ENCODE measurements around the gene LUC7L.
"Not testable (repeated sequence)": the region's sequence is repeated elsewhere in the genome, so short reads cannot be mapped to it uniquely, and the experiment has no call there.

The LUC7L gene

GRCh38 chr16:176006-176405, 53.2 kb downstream of the LUC7L start:
- not testable (repeated sequence) for H3K4me3 ChIP-seq (ENCODE audit: insufficient read depth in 1 of 2, low read depth in 1 of 2, low read length in 2 of 2); H3K27ac ChIP-seq (ENCODE audit: low read length, poor library complexity, severe bottlenecking); H2AFZ ChIP-seq (ENCODE audit: low read depth, low read length); H2AK5ac ChIP-seq (ENCODE audit: low read length, severe bottlenecking); H4K8ac ChIP-seq (ENCODE audit: low read length); H3K36me3 ChIP-seq (ENCODE audit: control insufficient read depth in 1 of 2, insufficient read depth in 2 of 2, low read depth in 1 of 2, low read length in 2 of 2); H2BK120ac ChIP-seq (ENCODE audit: low read depth, low read length); H3K4me2 ChIP-seq (ENCODE audit: low read length, poor library complexity, severe bottlenecking); H2BK15ac ChIP-seq (ENCODE audit: low read depth, poor library complexity, severe bottlenecking); H4K91ac ChIP-seq (ENCODE audit: low read length); H2BK5ac ChIP-seq (ENCODE audit: low read depth, low read length, poor library complexity, severe bottlenecking); DNase-seq; H3K9ac ChIP-seq (ENCODE audit: low read length); H3K14ac ChIP-seq (ENCODE audit: low read length in 2 of 2); H3K4ac ChIP-seq (ENCODE audit: low read depth in 1 of 2, low read length in 2 of 2); H3K18ac ChIP-seq (ENCODE audit: low read depth in 1 of 2, low read length in 2 of 2); H3K79me1 ChIP-seq (replicated peaks; ENCODE audit: low read length, poor library complexity, severe bottlenecking); H3K23ac ChIP-seq (ENCODE audit: low read length in 2 of 2); H2BK12ac ChIP-seq (ENCODE audit: low read length in 2 of 2); H3K9me3 ChIP-seq (ENCODE audit: control insufficient read depth, low read length)
- no CpG with 5 or more reads among the region's 39 CpGs for WGBS
- peaks cover 54 to 56% of the 10 kb centered on the region in 2 experiments for H3K27me3 ChIP-seq (ENCODE audit: control insufficient read depth in 1 of 2, insufficient read depth in 1 of 2, low read length in 2 of 2)
- peaks cover 11% of the 10 kb centered on the region for H3K4me1 ChIP-seq (ENCODE audit: control insufficient read depth, insufficient read depth, low read depth, low read length)

DNA sequence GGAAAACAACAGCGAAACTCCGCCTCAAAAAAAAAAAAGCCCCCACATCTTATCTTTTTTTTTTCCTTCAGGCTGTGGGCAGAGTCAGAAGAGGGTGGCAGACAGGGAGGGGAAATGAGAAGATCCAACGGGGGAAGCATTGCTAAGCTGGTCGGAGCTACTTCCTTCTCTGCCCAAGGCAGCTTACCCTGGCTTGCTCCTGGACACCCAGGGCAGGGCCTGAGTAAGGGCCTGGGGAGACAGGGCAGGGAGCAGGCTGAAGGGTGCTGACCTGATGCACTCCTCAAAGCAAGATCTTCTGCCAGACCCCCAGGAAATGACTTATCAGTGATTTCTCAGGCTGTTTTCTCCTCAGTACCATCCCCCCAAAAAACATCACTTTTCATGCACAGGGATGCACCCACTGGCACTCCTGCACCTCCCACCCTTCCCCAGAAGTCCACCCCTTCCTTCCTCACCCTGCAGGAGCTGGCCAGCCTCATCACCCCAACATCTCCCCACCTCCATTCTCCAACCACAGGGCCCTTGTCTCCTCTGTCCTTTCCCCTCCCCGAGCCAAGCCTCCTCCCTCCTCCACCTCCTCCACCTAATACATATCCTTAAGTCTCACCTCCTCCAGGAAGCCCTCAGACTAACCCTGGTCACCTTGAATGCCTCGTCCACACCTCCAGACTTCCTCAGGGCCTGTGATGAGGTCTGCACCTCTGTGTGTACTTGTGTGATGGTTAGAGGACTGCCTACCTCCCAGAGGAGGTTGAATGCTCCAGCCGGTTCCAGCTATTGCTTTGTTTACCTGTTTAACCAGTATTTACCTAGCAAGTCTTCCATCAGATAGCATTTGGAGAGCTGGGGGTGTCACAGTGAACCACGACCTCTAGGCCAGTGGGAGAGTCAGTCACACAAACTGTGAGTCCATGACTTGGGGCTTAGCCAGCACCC, 54.0 kb downstream of the LUC7L start:
- WGBS, result 43% methylated on average over 3 of the region's 8 CpGs
- Histone ChIP-seq H3K27me3 (ENCODE audit: control insufficient read depth in 1 of 2, insufficient read depth in 1 of 2, low read length in 2 of 2) (peaks cover 53 to 60% of the 10 kb centered on the region in 2 experiments), H3K9ac (ENCODE audit: low read length) (no peak overlapping the region), H3K36me3 (ENCODE audit: control insufficient read depth in 1 of 2, insufficient read depth in 2 of 2, low read depth in 1 of 2, low read length in 2 of 2) (no peaks in the 10 kb centered on the region), H3K18ac (ENCODE audit: low read depth in 1 of 2, low read length in 2 of 2) (no peak overlapping the region), H3K4ac (ENCODE audit: low read depth in 1 of 2, low read length in 2 of 2) (no peak overlapping the region), H3K9me3 (ENCODE audit: control insufficient read depth, low read length) (no peaks in the 10 kb centered on the region), H3K14ac (ENCODE audit: low read length in 2 of 2) (no peak overlapping the region), H3K4me2 (ENCODE audit: low read length, poor library complexity, severe bottlenecking) (no peak overlapping the region), H2BK12ac (ENCODE audit: low read length in 2 of 2) (no peak overlapping the region), H2BK120ac (ENCODE audit: low read depth, low read length) (no peak overlapping the region), H4K8ac (ENCODE audit: low read length) (no peak overlapping the region), H2BK5ac (ENCODE audit: low read depth, low read length, poor library complexity, severe bottlenecking) (no peak overlapping the region), H2BK15ac (ENCODE audit: low read depth, poor library complexity, severe bottlenecking) (no peak overlapping the region), H3K27ac (ENCODE audit: low read length, poor library complexity, severe bottlenecking) (no peak overlapping the region), H4K91ac (ENCODE audit: low read length) (no peak overlapping the region), H3K4me3 (ENCODE audit: insufficient read depth in 1 of 2, low read depth in 1 of 2, low read length in 2 of 2) (no peak overlapping the region), H3K23ac (ENCODE audit: low read length in 2 of 2) (peak overlapping the region in 1 of 2 experiments; percentile 17), H2AK5ac (ENCODE audit: low read length, severe bottlenecking) (no peak overlapping the region), H3K4me1 (ENCODE audit: control insufficient read depth, insufficient read depth, low read depth, low read length) (peaks cover 3% of the 10 kb centered on the region), H2AFZ (ENCODE audit: low read depth, low read length) (no peak overlapping the region), H3K79me1 (replicated peaks; ENCODE audit: low read length, poor library complexity, severe bottlenecking) (no peaks in the 10 kb centered on the region)
- DNase-seq, result no peak

- H3K14ac ChIP-seq (ENCODE audit: low read length in 2 of 2); H4K8ac ChIP-seq (ENCODE audit: low read length); H3K4me1 ChIP-seq (ENCODE audit: control insufficient read depth, insufficient read depth, low read depth, low read length); H3K4ac ChIP-seq (ENCODE audit: low read depth in 1 of 2, low read length in 2 of 2); H4K91ac ChIP-seq (ENCODE audit: low read length); H3K23ac ChIP-seq (ENCODE audit: low read length in 2 of 2); H2BK15ac ChIP-seq (ENCODE audit: low read depth, poor library complexity, severe bottlenecking); H3K9ac ChIP-seq (ENCODE audit: low read length); H2AK5ac ChIP-seq (ENCODE audit: low read length, severe bottlenecking); H3K36me3 ChIP-seq (ENCODE audit: control insufficient read depth in 1 of 2, insufficient read depth in 2 of 2, low read depth in 1 of 2, low read length in 2 of 2); H3K4me2 ChIP-seq (ENCODE audit: low read length, poor library complexity, severe bottlenecking); H2AFZ ChIP-seq (ENCODE audit: low read depth, low read length); H3K4me3 ChIP-seq (ENCODE audit: insufficient read depth in 1 of 2, low read depth in 1 of 2, low read length in 2 of 2); H2BK5ac ChIP-seq (ENCODE audit: low read depth, low read length, poor library complexity, severe bottlenecking); H3K9me3 ChIP-seq (ENCODE audit: control insufficient read depth, low read length); H2BK120ac ChIP-seq (ENCODE audit: low read depth, low read length); H3K79me1 ChIP-seq (replicated peaks; ENCODE audit: low read length, poor library complexity, severe bottlenecking); H3K27ac ChIP-seq (ENCODE audit: low read length, poor library complexity, severe bottlenecking); H3K18ac ChIP-seq (ENCODE audit: low read depth in 1 of 2, low read length in 2 of 2); H2BK12ac ChIP-seq (ENCODE audit: low read length in 2 of 2): not testable (repeated sequence)
- peaks cover 45 to 52% of the 10 kb centered on the region in 2 experiments for H3K27me3 ChIP-seq (ENCODE audit: control insufficient read depth in 1 of 2, insufficient read depth in 1 of 2, low read length in 2 of 2)
- peak; percentile 21 for DNase-seq
- 32% methylated on average over 6 of the region's 13 CpGs for WGBS
These were observed 55.1 kb downstream of the LUC7L start for GRCh38 chr16:173928-174769.

Data from mesenchymal stem cell (in vitro differentiated cells and primary cell).